GM19351 (cell line): ENCODE results near the gene KCNMA1.
"Not testable (repeated sequence)": the region's sequence is repeated elsewhere in the genome, so short reads cannot be mapped to it uniquely, and the experiment has no call there.

ENCODE experiments used
- ATAC-seq: cut with Tn5 transposase; IDR thresholded peaks from one replicate; pipeline ENCODE4 v1.9.1; 2021; ENCODE audit warnings: mild to moderate bottlenecking, moderate library complexity; ENCODE audit not compliant: unreplicated experiment

KCNMA1 gene

GRCh38 chr10:77405771-77406241, 231.8 kb downstream of the KCNMA1 start:
- no peak for ATAC-seq

- ATAC-seq = no peak
Observed at GRCh38 chr10:77404810-77405209, 232.8 kb downstream of the KCNMA1 start.

DNA sequence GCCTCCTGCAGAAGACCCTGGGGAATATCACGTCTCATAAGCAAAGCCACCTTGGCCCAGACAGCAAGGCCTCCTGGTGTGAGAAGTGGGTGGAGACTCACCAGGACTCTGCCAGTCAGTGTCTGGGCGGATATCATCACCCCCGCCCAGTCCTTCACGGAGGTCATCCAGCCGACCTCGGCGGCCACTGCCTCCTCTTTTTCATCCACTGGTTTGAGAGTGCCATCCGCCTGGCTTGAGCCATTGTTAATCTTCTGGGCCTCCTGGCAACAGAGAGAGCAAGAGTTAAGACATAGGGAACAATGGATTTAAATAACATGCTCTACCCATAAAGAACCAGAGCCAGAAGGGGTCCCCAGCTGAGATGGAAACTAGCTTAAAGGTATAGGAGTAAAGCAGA, 233.8 kb downstream of the KCNMA1 start:
- ATAC-seq = no peak

DNA sequence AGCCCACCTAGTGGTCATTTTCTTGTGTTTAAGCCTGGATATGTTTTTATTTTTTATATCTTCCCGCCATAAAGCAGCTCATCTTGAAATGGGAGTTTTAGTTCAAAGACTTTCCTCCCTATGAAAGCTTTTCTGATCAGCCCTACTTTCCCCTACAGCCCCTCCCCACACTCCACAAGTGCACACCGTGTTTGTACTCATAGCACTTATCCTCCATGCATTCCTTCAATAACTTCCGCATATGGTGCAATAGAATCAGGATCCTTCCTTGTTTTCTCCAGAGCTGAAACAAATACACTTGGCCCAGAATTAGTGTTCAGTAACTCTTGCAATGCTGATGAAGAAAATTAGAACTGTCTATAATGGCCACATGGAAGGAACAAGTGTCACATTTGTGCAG, 235.9 kb downstream of the KCNMA1 start:
- no peak for ATAC-seq

- no peak for ATAC-seq
Observed at GRCh38 chr10:77400033-77400432, 237.6 kb downstream of the KCNMA1 start.

- no peak for ATAC-seq
Observed at GRCh38 chr10:77398986-77399755, 238.4 kb downstream of the KCNMA1 start.

- no peak for ATAC-seq
Observed at GRCh38 chr10:77398558-77398957, 239.1 kb downstream of the KCNMA1 start.

DNA sequence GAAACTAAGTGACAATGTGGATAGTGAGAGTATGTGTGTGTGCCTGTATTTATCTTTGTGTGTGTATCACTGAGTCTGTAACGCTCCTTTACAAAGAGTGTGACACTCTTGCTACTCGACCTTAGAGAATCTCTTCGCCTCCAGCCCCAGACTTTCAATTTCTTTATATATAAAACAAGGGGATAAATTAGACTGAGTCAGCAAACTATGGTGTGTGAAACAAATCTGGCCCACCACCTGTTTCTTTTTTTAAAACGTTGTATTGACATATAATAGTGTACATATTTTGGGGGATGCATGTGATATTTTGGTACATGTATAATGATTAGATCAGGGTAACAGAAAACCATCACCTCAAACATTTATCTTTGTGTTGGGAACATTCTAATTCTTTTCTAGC, 240.5 kb downstream of the KCNMA1 start:
- ATAC-seq = no peak

GRCh38 chr10:77396290-77396689, 241.3 kb downstream of the KCNMA1 start:
- ATAC-seq = no peak

DNA sequence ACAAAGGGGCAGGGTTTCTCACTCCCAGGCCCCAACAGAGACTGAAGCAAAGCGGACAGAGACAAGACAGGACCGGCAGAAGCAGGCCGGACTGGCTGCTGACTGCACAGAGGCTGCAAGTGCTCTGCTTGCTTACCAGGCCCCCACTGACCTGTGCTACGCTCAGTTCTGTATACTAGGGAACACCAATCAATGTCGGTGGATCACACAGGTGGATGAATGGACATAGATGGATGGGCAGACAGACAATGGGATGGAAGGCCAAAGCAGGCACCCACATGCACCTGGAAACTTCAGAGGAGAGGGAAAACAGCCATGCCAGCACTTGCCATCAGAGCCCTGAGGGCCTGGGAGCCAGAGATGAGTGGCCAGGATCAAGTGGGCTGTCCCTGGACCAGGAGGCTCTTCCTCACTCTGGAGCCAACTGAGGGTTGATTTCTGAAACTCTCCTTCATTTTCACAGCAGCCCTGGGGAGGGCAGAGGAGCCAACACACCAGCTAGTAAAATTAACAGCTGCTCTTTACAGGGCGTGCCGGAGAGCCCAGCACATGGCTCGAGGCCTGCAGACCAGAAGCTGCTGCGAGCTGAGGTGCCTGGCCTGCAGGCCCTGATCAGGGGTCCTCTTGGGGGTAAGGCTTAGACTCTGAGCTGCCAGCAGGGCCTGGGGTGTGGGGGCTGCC, 243.6 kb downstream of the KCNMA1 start:
- no peak for ATAC-seq

DNA sequence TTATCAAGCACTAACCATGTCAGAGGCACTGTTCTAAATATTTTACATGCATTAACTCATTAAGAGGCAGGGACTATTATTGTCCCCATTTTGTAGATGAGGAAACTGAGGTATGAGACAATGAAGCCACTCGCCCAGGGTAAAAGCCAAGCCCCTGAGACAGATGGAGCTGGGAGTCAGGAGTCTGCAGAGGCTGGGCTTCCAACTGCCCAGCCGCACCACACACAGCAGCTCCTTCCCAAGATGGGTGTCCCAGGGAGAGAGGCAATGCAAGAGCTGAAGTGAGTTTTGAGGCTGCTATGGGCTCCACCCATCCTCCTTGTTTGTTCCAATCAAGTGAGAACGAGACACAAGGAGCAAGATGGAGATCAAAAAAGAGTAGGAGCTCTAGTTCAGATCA, 244.2 kb downstream of the KCNMA1 start:
- ATAC-seq = no peak

DNA sequence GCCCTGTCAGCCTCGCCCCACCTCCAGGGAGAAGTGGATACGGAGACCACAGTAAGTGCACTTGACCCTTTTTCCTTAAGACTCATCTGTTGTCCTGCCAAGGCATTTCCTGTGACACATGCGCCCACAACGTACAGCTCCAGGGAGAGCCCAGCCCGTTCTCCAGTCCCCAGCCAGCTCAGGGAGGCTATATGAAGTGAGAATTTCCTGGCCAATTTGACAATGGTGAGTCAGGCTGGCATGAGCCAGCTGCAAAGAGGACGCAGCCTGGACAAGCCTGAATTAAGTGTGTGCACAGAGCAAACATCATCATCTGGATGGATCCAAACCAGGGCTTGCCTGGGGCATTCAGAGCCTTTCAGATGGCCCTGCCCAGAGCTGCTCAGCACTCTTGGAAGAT, 244.8 kb downstream of the KCNMA1 start:
- ATAC-seq = no peak

DNA sequence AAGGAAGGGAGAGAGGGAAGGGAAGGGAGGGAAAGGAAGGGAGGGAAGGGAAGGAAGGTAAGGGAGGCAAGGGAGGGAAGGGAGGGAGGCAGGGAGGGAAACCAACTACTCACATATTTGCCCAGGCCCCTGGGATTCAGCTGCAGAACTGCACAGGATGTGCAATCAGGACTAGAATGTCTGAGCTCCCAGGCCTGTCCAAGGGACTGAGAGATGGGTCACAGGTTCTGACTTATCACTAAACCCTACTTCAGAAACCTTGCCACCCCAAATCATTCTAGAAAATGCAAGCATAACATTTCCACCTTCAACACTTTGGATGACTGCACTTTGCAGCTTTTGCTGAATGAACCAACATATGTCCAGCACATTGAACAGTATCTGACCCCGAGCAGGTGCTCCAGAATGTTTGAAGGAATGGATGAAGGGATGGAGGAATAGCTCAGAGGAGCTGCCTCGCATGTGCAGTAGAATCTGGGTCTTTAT, 245.3 kb downstream of the KCNMA1 start:
- ATAC-seq = no peak

- ATAC-seq = no peak
Observed at GRCh38 chr10:77391605-77392235, 245.9 kb downstream of the KCNMA1 start.

GRCh38 chr10:77390481-77390891, 247.1 kb downstream of the KCNMA1 start:
- ATAC-seq = no peak

DNA sequence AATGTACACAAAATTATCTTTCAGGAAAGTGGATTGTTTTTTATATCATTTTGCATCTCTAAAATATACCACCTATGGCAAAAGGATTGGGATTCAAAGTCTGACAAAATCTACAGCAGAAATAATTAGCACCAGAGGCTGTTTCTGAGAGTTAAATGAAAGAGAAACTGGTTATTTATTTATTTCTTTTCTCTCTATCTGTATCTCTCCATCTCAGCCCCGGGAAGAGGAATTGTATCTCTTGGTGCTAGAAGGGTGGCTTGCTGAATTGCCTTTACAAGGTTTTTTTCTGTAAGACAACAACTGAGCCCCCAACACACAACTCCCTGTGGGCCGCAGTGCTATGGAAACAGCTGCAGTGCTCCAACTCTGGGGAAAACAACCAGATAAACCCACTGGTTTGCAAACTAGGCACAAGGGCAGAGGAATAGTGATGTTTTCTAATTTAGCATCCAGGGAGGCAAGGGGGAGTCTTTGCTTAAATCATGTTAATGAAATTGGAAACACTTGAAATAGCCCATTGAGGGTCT, 249.0 kb downstream of the KCNMA1 start:
- ATAC-seq = no peak

GRCh38 chr10:77387701-77388100, 249.9 kb downstream of the KCNMA1 start:
- not testable (repeated sequence) for ATAC-seq

DNA sequence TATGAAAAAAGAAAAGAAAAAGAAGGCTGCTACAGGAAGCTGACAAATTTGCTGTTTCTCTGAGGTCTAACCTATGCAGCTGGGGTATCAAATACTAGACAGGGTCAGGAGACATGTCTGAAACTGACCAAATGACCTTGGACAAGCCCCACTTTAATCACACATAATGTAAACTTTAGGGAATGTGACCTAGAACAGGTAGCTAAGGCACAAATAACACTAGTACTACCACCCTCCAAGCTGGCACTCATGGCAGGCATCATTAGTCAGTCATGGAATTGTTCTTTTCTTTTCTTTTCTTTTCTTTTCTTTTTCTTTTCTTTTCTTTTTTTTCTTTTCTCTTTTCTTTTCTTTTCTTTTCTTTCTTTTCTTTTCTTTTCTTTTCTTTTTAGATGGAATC, 250.4 kb downstream of the KCNMA1 start:
- ATAC-seq = no peak

DNA sequence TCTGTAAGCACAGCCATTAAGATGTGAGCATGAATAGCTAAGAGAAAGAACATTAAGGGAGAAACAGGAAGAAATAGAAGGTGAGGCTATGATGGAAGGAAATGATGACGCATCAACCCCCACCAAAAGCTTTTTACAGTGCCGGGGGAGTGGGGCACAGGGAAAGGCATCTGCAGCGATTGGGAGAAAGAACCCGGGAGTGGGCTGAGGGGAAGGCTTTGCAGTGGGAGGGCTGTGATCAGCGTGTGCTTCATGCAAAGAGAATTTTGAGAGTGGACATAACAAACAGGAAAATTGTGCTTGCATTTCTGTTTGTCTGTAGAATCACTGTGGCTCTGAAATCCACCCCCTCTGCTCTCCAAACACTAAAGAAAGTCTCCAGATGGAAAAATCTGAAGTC, 250.8 kb downstream of the KCNMA1 start:
- no peak for ATAC-seq

DNA sequence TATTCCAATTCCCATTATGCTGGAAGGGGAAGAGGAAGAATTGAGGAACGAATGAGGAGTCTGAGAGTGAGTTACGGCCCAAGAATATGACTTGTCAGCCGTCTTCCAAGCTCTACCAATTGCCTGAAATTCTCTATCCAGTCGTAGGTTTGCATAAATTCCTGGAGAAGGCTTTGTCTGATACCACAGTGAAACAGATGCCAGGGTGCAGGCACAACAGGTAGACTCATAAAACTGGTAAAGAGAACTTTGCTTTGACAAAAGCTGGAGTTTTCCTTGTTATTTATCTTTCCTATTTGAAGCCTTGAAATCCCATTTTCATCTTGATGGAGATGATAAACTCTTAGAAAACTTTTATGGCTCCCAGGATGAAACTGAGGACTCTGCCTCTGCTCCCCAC, 251.2 kb downstream of the KCNMA1 start:
- no peak for ATAC-seq

- no peak for ATAC-seq
Observed at GRCh38 chr10:77385315-77385714, 252.3 kb downstream of the KCNMA1 start.
